ENCODE results near the gene MAP2K4.
"Not testable (repeated sequence)": the region's sequence is repeated elsewhere in the genome, so short reads cannot be mapped to it uniquely, and the experiment has no call there.

The MAP2K4 gene

GRCh38 chr17:12020642-12021622 is at the start of gene MAP2K4:
Gene MAP2K4, plus strand, starts transcription at chr17:12020877. Its CDS starts 10 bp downstream, at chr17:12020887.
- peak; percentile 82 for DNase-seq

- not testable (repeated sequence) for DNase-seq
Measured at GRCh38 chr17:11972741-11973140, 47.9 kb upstream of the MAP2K4 start.

- DNase-seq: no peak
Measured at GRCh38 chr17:11979795-11980194, 40.9 kb upstream of the MAP2K4 start.

GRCh38 chr17:11980813-11981212 is 39.9 kb upstream of the MAP2K4 start:
- no peak for DNase-seq

- DNase-seq: no peak
Measured at GRCh38 chr17:11981862-11982261, 38.8 kb upstream of the MAP2K4 start.

- DNase-seq: no peak
Measured at GRCh38 chr17:11986179-11986941, 34.3 kb upstream of the MAP2K4 start.

GRCh38 chr17:11986942-11987329 is 33.7 kb upstream of the MAP2K4 start:
- DNase-seq: no peak

GRCh38 chr17:11990363-11990983 is 30.2 kb upstream of the MAP2K4 start:
- no peak for DNase-seq

- DNase-seq: no peak
Measured at GRCh38 chr17:11991461-11991860, 29.2 kb upstream of the MAP2K4 start.

- DNase-seq: peak; percentile 70
Measured at GRCh38 chr17:11996722-11997146, 23.9 kb upstream of the MAP2K4 start.

- peak; percentile 93 for DNase-seq
Measured at GRCh38 chr17:11997147-11997971, 23.3 kb upstream of the MAP2K4 start, which contains the start of gene ZNF18. Gene ZNF18, minus strand, starts transcription at chr17:11997475. Its CDS starts 4,646 bp downstream, at chr17:11992829.

GRCh38 chr17:11997972-11998233 is 22.8 kb upstream of the MAP2K4 start:
- no peak for DNase-seq

GRCh38 chr17:11999696-12000095 is 21.0 kb upstream of the MAP2K4 start:
- DNase-seq: no peak

GRCh38 chr17:12007466-12007865 is 13.2 kb upstream of the MAP2K4 start:
- no peak for DNase-seq

GRCh38 chr17:12021623-12022140 is 1.0 kb downstream of the MAP2K4 start:
- no peak for DNase-seq

GRCh38 chr17:12022310-12022709 is 1.6 kb downstream of the MAP2K4 start:
- no peak for DNase-seq

- DNase-seq: no peak
Measured at GRCh38 chr17:12024327-12024726, 3.6 kb downstream of the MAP2K4 start.

GRCh38 chr17:12027658-12028057 is 7.0 kb downstream of the MAP2K4 start:
- no peak for DNase-seq

- DNase-seq: no peak
Measured at GRCh38 chr17:12028611-12029010, 7.9 kb downstream of the MAP2K4 start.

- DNase-seq: no peak
Measured at GRCh38 chr17:12034538-12034937, 13.9 kb downstream of the MAP2K4 start.

- no peak for DNase-seq
Measured at GRCh38 chr17:12035673-12036072, 15.0 kb downstream of the MAP2K4 start.

GRCh38 chr17:12037970-12038369 is 17.3 kb downstream of the MAP2K4 start:
- DNase-seq: no peak
